Measurements from ENCODE around the gene UBE4A. TPM values are rescaled to one million over a fixed set of nuclear protein-coding genes. Genes with fewer than 3 reads are reported as not detected.
"Not testable (repeated sequence)": the region's sequence is repeated elsewhere in the genome, so short reads cannot be mapped to it uniquely, and the experiment has no call there.

Gene UBE4A
- total RNA-seq, 1 experiment from 2014 or later: 54.2 TPM

- ChIA-PET CTCF (interaction anchor here (0.7 kb wide), 1 partner anchor 123 kb away, joined by 4 read pairs; no protein-coding TSS in a partner anchor), POLR2A (ENCODE audit: low non-redundant PET) (interaction anchor here (0.7 kb wide), 1 partner anchor 20 kb away, joined by 3 read pairs; no protein-coding TSS in a partner anchor)
- Histone ChIP-seq H3K4me1 (ENCODE audit: insufficient read depth, low read length, poor library complexity, severe bottlenecking) (peaks cover 16% of the 10 kb centered on the region), H3K27ac (ENCODE audit: low read depth, low read length, poor library complexity, severe bottlenecking) (peak overlapping the region; percentile 89), H3K36me3 (ENCODE audit: insufficient read depth, low read length, poor library complexity, severe bottlenecking) (peaks cover 21% of the 10 kb centered on the region), H3K9me3 (ENCODE audit: low read depth, low read length, poor library complexity, severe bottlenecking) (no peaks in the 10 kb centered on the region), H3K27me3 (replicated peaks; ENCODE audit: insufficient read depth, low read depth, low read length, poor library complexity) (no peaks in the 10 kb centered on the region), H3K4me3 (ENCODE audit: low read depth, low read length, poor library complexity, severe bottlenecking) (peak overlapping the region; percentile 78)
- intact Hi-C loops (cut with micrococcal nuclease; ENCODE audit: unreplicated experiment): loop anchor here (1.0 to 5.0 kb wide), 2 partner anchors 34 to 85 kb away; partner anchors contain the start of gene KMT2A
- DNase-seq (ENCODE audit: low spot score): peak; percentile 15
- TSS peak; percentile 57 for BruUV-seq (replicated peaks)
- TF ChIP-seq CTCF (conservative IDR thresholded peaks at IDR 0.05; ENCODE audit: low read depth, low read length) (no peak), EZH2 (IDR thresholded peaks at IDR 0.05; ENCODE audit: borderline replicate concordance, low read depth, low read length, poor library complexity, severe bottlenecking) (no peak)
Measured at GRCh38 chr11:118401880-118402590, 42.6 kb downstream of the UBE4A start.

- H3K27me3 ChIP-seq (replicated peaks; ENCODE audit: insufficient read depth, low read depth, low read length, poor library complexity); CTCF ChIA-PET; H3K9me3 ChIP-seq (ENCODE audit: low read depth, low read length, poor library complexity, severe bottlenecking); BruUV-seq (replicated peaks); DNase-seq (ENCODE audit: low spot score): not testable (repeated sequence)
- Histone ChIP-seq H3K4me3 (ENCODE audit: low read depth, low read length, poor library complexity, severe bottlenecking) (peak overlapping the region; percentile 78), H3K36me3 (ENCODE audit: insufficient read depth, low read length, poor library complexity, severe bottlenecking) (peaks cover 26% of the 10 kb centered on the region), H3K4me1 (ENCODE audit: insufficient read depth, low read length, poor library complexity, severe bottlenecking) (peaks cover 16% of the 10 kb centered on the region), H3K27ac (ENCODE audit: low read depth, low read length, poor library complexity, severe bottlenecking) (peak overlapping the region; percentile 89)
- intact Hi-C loops (cut with micrococcal nuclease; ENCODE audit: unreplicated experiment): loop anchor here (5.0 kb wide), 1 partner anchor 85 kb away; no protein-coding TSS in a partner anchor
- POLR2A ChIA-PET (ENCODE audit: low non-redundant PET): interaction anchor here (0.7 kb wide), 1 partner anchor 23 kb away, joined by 5 read pairs; no protein-coding TSS in a partner anchor
Measured at GRCh38 chr11:118402594-118402993, 43.2 kb downstream of the UBE4A start.

- CTCF ChIA-PET: no interaction called here
- H3K27me3 ChIP-seq (replicated peaks; ENCODE audit: insufficient read depth, low read depth, low read length, poor library complexity): no peaks in the 10 kb centered on the region
- no peaks in the 10 kb centered on the region for H3K9me3 ChIP-seq (ENCODE audit: low read depth, low read length, poor library complexity, severe bottlenecking)
- intact Hi-C loops (cut with micrococcal nuclease; ENCODE audit: unreplicated experiment): no loop called here
- no peak overlapping the region for H3K4me3 ChIP-seq (ENCODE audit: low read depth, low read length, poor library complexity, severe bottlenecking)
- no TSS peak for BruUV-seq (replicated peaks)
- DNase-seq (ENCODE audit: low spot score): peak; percentile 23
- H3K27ac ChIP-seq (ENCODE audit: low read depth, low read length, poor library complexity, severe bottlenecking): no peak overlapping the region
- POLR2A ChIA-PET (ENCODE audit: low non-redundant PET): no interaction called here
- H3K4me1 ChIP-seq (ENCODE audit: insufficient read depth, low read length, poor library complexity, severe bottlenecking): peaks cover 13% of the 10 kb centered on the region
- peaks cover 34% of the 10 kb centered on the region for H3K36me3 ChIP-seq (ENCODE audit: insufficient read depth, low read length, poor library complexity, severe bottlenecking)
- TF ChIP-seq EZH2 (IDR thresholded peaks at IDR 0.05; ENCODE audit: borderline replicate concordance, low read depth, low read length, poor library complexity, severe bottlenecking): no peak
- no peak for TF ChIP-seq CTCF (conservative IDR thresholded peaks at IDR 0.05; ENCODE audit: low read depth, low read length)
Measured at GRCh38 chr11:118406599-118407166, 47.3 kb downstream of the UBE4A start.

All from A673 (cell line).